RWPE1 (cell line): ENCODE measurements around the gene CSTF3.

Source experiments
- CTCF ChIA-PET: fragments of 350-600 bp; sonication (Branson Sonifier 250); formaldehyde crosslinking; extraction: SDS; loops from one replicate; lab custom pipeline; 2021; lab: Yijun Ruan, JAX
- POLR2A ChIA-PET: fragments of 400-600 bp; formaldehyde crosslinking; extraction: SDS; loops from one replicate; lab custom pipeline; 2020; ENCODE audit warnings: antibody characterized with exemption; ENCODE audit not compliant: low non-redundant PET; lab: Yijun Ruan, JAX
- DNase-seq: peaks from one replicate; pipeline ENCODE4 v3.0.0; 2012; ENCODE audit warnings: low spot score
- H3K27ac ChIP-seq: fragments of 450-650 bp; 2 replicates; pipeline ENCODE4 v1.5.1; 2017
- CTCF ChIP-seq: fragments of 450-650 bp; conservative IDR thresholded peaks from 2 replicates; pipeline ENCODE4 v1.5.1; 2017; ENCODE audit warnings: low read depth, mild to moderate bottlenecking

The CSTF3 gene

GRCh38 chr11:33083918-33084317, 77.4 kb downstream of the CSTF3 start:
- ChIA-PET POLR2A (no interaction called here), CTCF (no interaction called here)
- no peak overlapping the region for H3K27ac ChIP-seq
- DNase-seq = no peak
- no peak for TF ChIP-seq CTCF

GRCh38 chr11:33072465-33072864, 88.8 kb downstream of the CSTF3 start:
- TF ChIP-seq CTCF = no peak
- no peak for DNase-seq
- CTCF ChIA-PET = interaction anchor here (1.5 kb wide), 1 partner anchor 11 kb away, joined by 3 read pairs; no protein-coding TSS in a partner anchor
- H3K27ac ChIP-seq = no peak overlapping the region
- POLR2A ChIA-PET = no interaction called here

GRCh38 chr11:33068611-33069340, 92.5 kb downstream of the CSTF3 start:
- TF ChIP-seq CTCF = no peak
- POLR2A ChIA-PET = no interaction called here
- DNase-seq = no peak
- peak overlapping the region; percentile 6; the same call in 1 of the 2 replicates for H3K27ac ChIP-seq
- CTCF ChIA-PET = interaction anchor here (0.5 kb wide), 1 partner anchor 170 kb away, joined by 3 read pairs; no protein-coding TSS in a partner anchor

- no peak for DNase-seq
- no peak for TF ChIP-seq CTCF
- CTCF ChIA-PET = no interaction called here
- POLR2A ChIA-PET = no interaction called here
- no peak overlapping the region for H3K27ac ChIP-seq
Measured at GRCh38 chr11:33067294-33067693, 94.0 kb downstream of the CSTF3 start.

- peak overlapping the region; percentile 69 for H3K27ac ChIP-seq
- peak; percentile 54 for DNase-seq
- POLR2A ChIA-PET = no interaction called here
- CTCF ChIA-PET = interaction anchor here (0.6 to 1.8 kb wide), 22 partner anchors 8 to 375 kb away, joined by 3 to 18 read pairs (median 3); partner anchors contain the start of genes QSER1 and TCP11L1
- TF ChIP-seq CTCF = peak; percentile 94
Measured at GRCh38 chr11:33065445-33066178, 95.7 kb downstream of the CSTF3 start.

GRCh38 chr11:33064866-33065265, 96.4 kb downstream of the CSTF3 start:
- ChIA-PET POLR2A (no interaction called here), CTCF (interaction anchor here (0.6 to 1.8 kb wide), 16 partner anchors 7 to 864 kb away, joined by 3 to 18 read pairs (median 4); partner anchors contain the start of gene TCP11L1)
- TF ChIP-seq CTCF = no peak
- H3K27ac ChIP-seq = peak overlapping the region; percentile 69
- no peak for DNase-seq
